ENCODE measurements around the gene PCDHA12. TPM values are rescaled to one million over a fixed set of nuclear protein-coding genes. Genes with fewer than 3 reads are reported as not detected.

The PCDHA12 gene
- total RNA-seq, 1 donor: under 0.01 TPM

- DNase-seq (ENCODE audit: low read depth): no peak
- no peak overlapping the region for H3K4me3 ChIP-seq (ENCODE audit: low read depth, low read length)
- no peak for TF ChIP-seq CTCF (IDR thresholded peaks at IDR 0.05; ENCODE audit: insufficient read depth, low read depth, low read length)
Observed at GRCh38 chr5:140883927-140884697, 9.0 kb downstream of the PCDHA12 start.

GRCh38 chr5:140916325-140916724 is 41.2 kb downstream of the PCDHA12 start:
- no peak for DNase-seq (ENCODE audit: low read depth)
- TF ChIP-seq CTCF (IDR thresholded peaks at IDR 0.05; ENCODE audit: insufficient read depth, low read depth, low read length): no peak
- H3K4me3 ChIP-seq (ENCODE audit: low read depth, low read length): no peak overlapping the region

GRCh38 chr5:140923601-140924000 is 48.5 kb downstream of the PCDHA12 start:
- DNase-seq (ENCODE audit: low read depth): no peak

GRCh38 chr5:140925806-140926442 is 50.8 kb downstream of the PCDHA12 start, which contains the start of gene PCDHAC1:
Gene PCDHAC1 (plus strand): TSS chr5:140926299. CDS start chr5:140926893, 594 bp downstream.
- DNase-seq (ENCODE audit: low read depth): no peak
- no peak for TF ChIP-seq CTCF (IDR thresholded peaks at IDR 0.05; ENCODE audit: insufficient read depth, low read depth, low read length)
- H3K4me3 ChIP-seq (ENCODE audit: low read depth, low read length): peak within 1 kb of the TSS; percentile 46

More at GRCh38 chr5:140923601-140924000, 48.5 kb downstream of the PCDHA12 start:
- TF ChIP-seq CTCF (IDR thresholded peaks at IDR 0.05; ENCODE audit: insufficient read depth, low read depth, low read length): no peak
- H3K4me3 ChIP-seq (ENCODE audit: low read depth, low read length): no peak overlapping the region

- peak overlapping the region; percentile 46 for H3K4me3 ChIP-seq (ENCODE audit: low read depth, low read length)
- peak; percentile 31 for DNase-seq (ENCODE audit: low read depth)
Observed at GRCh38 chr5:140926443-140927227, 51.5 kb downstream of the PCDHA12 start.

More at GRCh38 chr5:140926443-140927227, 51.5 kb downstream of the PCDHA12 start:
- TF ChIP-seq CTCF (IDR thresholded peaks at IDR 0.05; ENCODE audit: insufficient read depth, low read depth, low read length): peak; percentile 48
